Bronchial epithelial cell (primary cell): ENCODE measurements around the gene DCXR. TPM values are rescaled to one million over a fixed set of nuclear protein-coding genes. Genes with fewer than 3 reads are reported as not detected.

Source experiments
- DNase-seq: peaks from one replicate; pipeline ENCODE4 v3.0.0-alpha.2; 2010; ENCODE audit warnings: low read depth
- FAIRE-seq: peaks from 2 replicates; lab custom pipeline; 2011; peaks lifted over from hg19 to GRCh38; lab: Jason Lieb, UNC
- H3K27me3 ChIP-seq: 2 replicates; pipeline ENCODE4 v1.5.1; 2011; ENCODE audit warnings: low read length; ENCODE audit not compliant: control insufficient read depth, insufficient read depth
- H3K36me3 ChIP-seq: 2 replicates; pipeline ENCODE4 v1.5.1; 2011; ENCODE audit warnings: low read length; ENCODE audit not compliant: control insufficient read depth, insufficient read depth
- H3K4me3 ChIP-seq: 2 replicates; pipeline ENCODE4 v1.5.1; 2011; ENCODE audit warnings: mild to moderate bottlenecking, low read depth, low read length, control low read depth
- total RNA-seq: library from RNA; depleted of rRNA; stranded (reverse); fragments of >200 nt; gene quantifications from 2 replicates; pipeline ENCODE4 v1.2.1, GENCODE V29; 2014
- TF ChIP-seq, protein P1 (sequence below): IDR thresholded peaks from 2 replicates; pipeline ENCODE4 v1.5.1; 2011; ENCODE audit warnings: mild to moderate bottlenecking, moderate library complexity, low read length, control low read depth, inconsistent platforms; ENCODE audit not compliant: insufficient read depth, severe bottlenecking

The DCXR gene
- total RNA-seq, 1 donor from 2014 or later, result 87.9 TPM

DNA sequence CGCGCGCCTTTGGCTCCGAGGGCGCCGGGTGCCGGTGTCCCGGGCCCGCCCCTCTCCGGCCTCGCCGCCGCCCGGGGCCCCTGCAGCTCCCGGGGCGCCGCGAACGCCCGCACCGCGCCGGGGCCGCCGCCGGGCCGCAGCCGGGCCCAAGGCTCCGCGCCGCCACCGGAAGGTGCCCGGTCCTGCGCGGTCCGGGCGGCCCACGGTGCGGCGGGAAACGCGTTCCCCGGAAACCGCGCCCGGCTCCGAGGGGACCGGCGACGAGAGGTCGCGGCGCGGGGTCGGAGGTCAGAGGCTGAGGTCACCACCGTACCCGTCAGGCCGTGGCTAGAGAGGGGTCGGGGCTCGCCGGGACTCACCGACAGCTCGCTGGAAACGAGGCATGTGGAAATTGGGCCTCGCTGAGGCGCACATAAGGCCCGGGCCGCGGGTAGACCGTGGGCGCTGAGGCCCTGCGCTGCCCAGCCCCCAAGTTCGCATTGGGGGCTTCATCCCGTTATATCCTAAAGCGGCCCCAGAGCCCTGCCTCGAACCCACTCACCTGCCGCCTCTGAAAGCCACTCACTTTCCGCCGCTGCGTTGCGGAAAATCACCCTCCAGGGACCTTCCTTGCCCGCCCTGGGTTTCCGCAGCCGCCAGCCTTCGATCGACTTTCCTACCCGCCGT is 28.3 kb upstream of the DCXR start, which contains the start of gene DUS1L:
TSS of gene DUS1L (minus strand) at position 167 of the 666 bp plus-strand sequence. CDS start 745 bp downstream, outside the sequence.
- TF ChIP-seq, protein P1, sequence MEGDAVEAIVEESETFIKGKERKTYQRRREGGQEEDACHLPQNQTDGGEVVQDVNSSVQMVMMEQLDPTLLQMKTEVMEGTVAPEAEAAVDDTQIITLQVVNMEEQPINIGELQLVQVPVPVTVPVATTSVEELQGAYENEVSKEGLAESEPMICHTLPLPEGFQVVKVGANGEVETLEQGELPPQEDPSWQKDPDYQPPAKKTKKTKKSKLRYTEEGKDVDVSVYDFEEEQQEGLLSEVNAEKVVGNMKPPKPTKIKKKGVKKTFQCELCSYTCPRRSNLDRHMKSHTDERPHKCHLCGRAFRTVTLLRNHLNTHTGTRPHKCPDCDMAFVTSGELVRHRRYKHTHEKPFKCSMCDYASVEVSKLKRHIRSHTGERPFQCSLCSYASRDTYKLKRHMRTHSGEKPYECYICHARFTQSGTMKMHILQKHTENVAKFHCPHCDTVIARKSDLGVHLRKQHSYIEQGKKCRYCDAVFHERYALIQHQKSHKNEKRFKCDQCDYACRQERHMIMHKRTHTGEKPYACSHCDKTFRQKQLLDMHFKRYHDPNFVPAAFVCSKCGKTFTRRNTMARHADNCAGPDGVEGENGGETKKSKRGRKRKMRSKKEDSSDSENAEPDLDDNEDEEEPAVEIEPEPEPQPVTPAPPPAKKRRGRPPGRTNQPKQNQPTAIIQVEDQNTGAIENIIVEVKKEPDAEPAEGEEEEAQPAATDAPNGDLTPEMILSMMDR, result no peak
- no peaks in the 10 kb centered on the region for H3K27me3 ChIP-seq
- peaks cover 26% of the 10 kb centered on the region for H3K36me3 ChIP-seq
- DNase-seq (no peak), FAIRE-seq (no peak)
- H3K4me3 ChIP-seq, result peak within 1 kb of the TSS; percentile 75

DNA sequence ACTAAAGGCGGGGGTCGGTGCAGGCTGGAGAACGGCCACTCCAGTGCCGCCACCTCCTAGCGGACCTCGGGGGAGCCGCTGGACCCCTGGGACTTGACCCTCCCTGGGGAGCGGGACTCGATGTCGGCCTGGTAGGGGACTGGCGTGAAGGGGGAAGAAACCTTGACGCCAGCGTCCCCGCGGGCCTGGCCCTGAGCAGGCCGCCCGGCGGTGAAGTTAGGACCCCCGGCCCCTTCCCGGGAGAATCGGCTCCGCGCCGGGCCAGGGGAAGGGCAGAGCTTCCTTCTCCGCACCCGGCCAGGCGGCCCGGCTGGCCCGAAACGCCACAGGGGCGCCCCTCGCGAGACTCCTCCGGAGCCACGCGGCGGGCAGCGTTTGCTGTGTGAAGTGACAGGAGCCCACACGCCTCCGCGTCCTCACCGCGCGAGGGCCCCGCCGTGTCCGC is 27.7 kb upstream of the DCXR start:
- DNase-seq (no peak), FAIRE-seq (no peak)
- peak overlapping the region; percentile 75 for H3K4me3 ChIP-seq
- H3K36me3 ChIP-seq, result peaks cover 28% of the 10 kb centered on the region
- TF ChIP-seq, protein P1, result no peak
- H3K27me3 ChIP-seq, result no peaks in the 10 kb centered on the region

DNA sequence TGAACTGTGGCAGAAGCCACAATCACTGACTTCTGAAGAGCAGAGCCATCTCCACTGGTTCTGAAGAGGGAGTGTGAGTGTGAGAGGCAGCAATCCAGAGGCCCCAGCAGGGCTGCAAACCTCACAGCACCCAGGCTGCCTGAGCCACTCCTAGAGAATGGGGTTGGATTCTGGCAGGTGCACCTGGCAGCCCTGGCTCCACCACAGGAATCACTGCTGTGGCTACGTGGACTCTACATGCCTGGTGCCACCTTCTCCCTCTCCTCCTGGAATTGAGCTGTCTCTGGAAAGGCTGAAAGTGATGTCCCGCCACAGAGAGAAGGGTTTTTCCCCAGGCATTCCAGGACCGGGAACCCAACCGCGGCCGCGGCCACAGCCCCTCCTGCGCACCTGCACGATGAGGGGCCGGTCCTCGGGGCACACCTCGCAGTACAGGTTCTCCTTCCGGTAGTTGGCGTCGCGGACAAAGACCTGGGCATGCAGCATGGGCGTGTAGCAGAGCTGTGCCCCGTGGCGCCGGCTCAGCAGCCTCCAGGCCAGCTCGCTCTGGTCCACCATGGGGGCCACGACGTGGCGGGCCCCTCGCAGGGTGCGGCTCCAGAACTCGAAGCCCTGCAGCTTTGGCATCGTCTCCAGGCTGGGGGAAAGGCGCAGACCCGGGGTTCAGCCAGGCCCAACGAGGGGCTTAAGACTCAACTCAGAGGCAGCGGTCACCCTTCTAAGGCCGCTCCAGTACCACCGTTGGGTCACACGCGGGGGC is 27.1 kb upstream of the DCXR start:
- no peaks in the 10 kb centered on the region for H3K27me3 ChIP-seq
- H3K4me3 ChIP-seq, result peak overlapping the region; percentile 75
- TF ChIP-seq, protein P1, result no peak
- H3K36me3 ChIP-seq, result peaks cover 32% of the 10 kb centered on the region
- no peak for FAIRE-seq
- DNase-seq, result peak; percentile 20

DNA sequence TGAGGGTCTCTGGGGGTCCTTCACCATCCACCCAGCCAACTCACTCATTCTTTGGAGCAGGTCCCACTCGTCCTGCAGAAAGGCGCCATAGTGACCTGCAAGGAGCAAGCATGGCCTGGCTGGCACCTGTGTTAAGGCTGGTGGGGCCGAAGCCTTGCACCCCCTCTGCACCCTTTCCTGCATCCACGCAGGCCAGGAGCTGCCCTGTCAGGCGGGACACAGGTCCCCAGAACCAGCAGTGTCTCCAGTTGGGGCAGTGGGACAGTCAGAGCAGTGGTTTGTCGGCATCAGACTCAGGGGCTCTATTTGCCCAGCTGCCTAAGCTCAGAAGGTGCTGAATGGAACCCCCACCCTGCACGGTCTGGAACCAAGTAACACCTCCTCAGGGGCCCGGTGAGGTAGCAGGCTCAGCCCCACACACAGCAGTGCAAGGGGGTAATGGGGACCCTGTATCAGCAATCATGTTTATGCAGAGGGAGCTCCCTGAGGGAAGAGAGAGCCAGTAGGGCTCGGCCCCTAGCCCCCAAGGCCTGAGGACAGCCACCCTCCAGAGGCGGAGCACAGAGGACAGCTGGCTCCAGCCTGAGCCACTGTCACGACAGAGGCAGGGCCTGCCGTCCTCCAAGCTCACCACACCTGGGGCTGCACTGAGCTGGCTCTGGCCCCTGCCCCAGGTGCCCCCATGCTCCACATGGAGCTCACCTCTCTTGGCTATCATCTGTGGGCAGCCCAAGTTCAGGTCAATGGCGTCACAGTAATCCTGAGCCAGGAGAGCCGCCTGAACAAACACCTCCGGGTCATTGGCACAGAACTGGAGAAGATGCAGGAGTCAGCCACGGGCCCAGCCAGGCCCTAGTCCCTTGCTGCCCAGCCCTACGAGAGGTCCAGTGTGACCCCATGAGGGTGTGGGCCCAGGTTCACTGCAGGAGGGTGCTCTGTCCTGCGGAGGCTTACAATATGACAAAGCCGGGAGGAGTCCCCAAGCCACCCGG is 26.2 kb upstream of the DCXR start:
- no peak overlapping the region for H3K4me3 ChIP-seq
- FAIRE-seq (no peak), DNase-seq (no peak)
- H3K27me3 ChIP-seq, result no peaks in the 10 kb centered on the region
- TF ChIP-seq, protein P1, result no peak
- peaks cover 37% of the 10 kb centered on the region for H3K36me3 ChIP-seq

DNA sequence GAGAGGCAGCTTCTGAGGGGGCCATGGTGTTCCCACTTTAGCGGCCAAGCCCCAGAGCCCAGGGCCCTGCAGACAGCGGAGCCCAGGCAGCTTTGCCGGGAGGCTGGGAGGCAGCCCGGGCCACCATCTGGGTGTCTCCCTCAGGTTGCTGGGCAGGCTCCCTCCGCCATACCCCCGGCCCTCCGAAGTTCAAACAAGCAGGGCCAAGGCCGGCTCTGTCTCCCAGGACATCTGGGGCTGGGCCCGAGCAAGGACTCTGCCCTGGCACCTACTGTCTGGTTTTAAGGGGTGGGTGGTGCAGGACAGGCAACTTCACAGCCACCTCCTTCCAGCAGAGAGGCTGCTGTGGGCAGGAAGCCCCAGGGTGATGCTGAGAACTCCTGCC is 25.5 kb upstream of the DCXR start:
- H3K27me3 ChIP-seq, result no peaks in the 10 kb centered on the region
- peaks cover 39% of the 10 kb centered on the region for H3K36me3 ChIP-seq
- DNase-seq, result no peak
- FAIRE-seq, result no peak
- H3K4me3 ChIP-seq, result no peak overlapping the region
- TF ChIP-seq, protein P1, result no peak
